CD4-positive, alpha-beta T cell treated with Interleukin-21 for 1 hour (primary cell): ENCODE data around the gene FKBP10.
"Not testable (repeated sequence)": the region's sequence is repeated elsewhere in the genome, so short reads cannot be mapped to it uniquely, and the experiment has no call there.

ENCODE experiments used
- DNase-seq: peaks from one replicate; pipeline ENCODE4 v3.0.0-alpha.2; 2020

FKBP10 gene

GRCh38 chr17:41811549-41812380 is 1.0 kb upstream of the FKBP10 start, which contains the start of gene P3H4:
Gene P3H4 (minus strand): TSS chr17:41811949. CDS start chr17:41811915, 34 bp downstream.
- DNase-seq: peak; percentile 76

DNA sequence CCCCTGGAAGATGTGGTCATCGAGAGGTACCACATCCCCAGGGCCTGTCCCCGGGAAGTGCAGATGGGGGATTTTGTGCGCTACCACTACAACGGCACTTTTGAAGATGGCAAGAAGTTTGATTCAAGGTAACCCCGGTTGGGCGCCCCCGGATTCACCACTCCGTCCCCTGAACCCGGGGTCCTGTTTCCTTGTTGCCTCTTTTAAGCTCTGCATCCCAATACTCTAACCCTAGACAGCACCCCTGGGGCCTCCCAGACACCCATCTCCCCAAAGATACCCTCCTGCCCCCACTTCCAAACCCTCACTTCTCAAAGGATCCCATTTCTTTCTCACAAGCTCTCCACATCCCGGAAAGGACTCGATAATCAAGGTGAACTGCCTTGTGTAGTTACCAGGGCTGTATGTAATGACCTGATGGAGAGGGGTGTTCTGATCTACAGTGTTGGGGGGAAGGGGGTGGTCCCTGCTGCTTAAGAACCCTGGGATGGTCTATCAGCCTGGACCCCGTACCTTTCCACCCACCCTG is 412 bp downstream of the FKBP10 start:
- DNase-seq: no peak

DNA sequence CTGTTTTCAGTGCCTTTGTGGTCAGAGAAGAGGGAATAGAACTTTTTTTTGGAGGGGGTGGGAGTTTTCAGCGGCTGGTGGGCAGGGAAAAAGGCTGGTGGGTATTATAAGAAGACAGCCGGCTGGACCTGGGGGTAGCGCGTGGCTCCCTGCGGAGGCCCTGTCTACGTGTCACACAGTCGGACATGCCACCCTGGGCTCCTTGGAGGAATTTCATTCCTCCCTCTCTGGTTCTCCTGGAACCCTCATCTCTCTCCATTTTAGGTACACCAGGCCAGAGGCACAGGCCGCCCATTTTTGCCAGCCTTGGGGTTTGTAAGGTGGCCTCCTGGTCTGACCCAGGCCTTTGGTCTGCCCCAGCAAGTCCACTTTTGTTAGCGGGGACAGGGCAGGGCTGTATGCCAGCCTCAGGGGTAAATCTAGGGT is 908 bp downstream of the FKBP10 start:
- DNase-seq: no peak

DNA sequence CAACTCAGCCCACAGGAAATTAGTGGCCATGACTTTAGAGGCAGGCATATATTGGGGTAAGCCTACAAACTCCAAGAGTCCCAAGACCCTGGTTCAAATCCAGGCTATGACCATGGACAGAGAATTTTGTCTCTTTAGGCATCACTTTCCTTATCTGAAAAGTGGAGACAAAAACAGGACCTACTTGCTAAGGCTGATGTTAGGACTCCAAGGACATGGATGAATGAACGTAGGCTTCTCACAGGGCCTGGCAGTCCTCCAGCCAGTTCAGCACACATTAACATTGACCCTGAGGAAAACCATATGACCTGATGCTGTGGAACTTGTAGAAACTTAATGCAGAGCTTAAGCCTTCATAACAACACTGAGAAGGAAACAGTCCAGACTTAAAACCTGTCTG is 1.4 kb downstream of the FKBP10 start:
- DNase-seq: no peak

- no peak for DNase-seq
Measured at GRCh38 chr17:41816637-41817320, 4.0 kb downstream of the FKBP10 start.

- DNase-seq: no peak
Measured at GRCh38 chr17:41818024-41818423, 5.2 kb downstream of the FKBP10 start.

DNA sequence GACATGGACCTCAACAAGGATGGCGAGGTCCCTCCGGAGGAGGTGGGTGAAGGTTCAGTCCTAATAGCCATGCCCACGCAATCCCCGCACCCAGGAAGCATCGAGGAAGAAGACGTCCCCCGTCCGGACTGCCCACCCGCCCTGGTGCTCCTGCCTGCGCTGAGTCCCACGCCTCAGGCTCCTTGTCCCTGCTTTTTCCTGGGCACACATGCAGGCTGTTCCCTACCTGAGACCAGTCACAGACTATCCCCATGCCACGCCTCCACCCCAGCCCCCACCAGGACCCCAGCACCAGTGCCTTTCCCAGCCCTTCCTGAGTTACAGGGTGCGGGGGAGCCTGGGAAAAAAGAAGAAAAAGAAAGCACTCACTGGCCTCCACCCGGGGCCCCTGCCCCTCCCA is 9.0 kb downstream of the FKBP10 start:
- no peak for DNase-seq

GRCh38 chr17:41822216-41823140 is 9.7 kb downstream of the FKBP10 start:
- DNase-seq: no peak

GRCh38 chr17:41823141-41823524 is 10.3 kb downstream of the FKBP10 start:
- DNase-seq: no peak

GRCh38 chr17:41823580-41823979 is 10.8 kb downstream of the FKBP10 start:
- no peak for DNase-seq

DNA sequence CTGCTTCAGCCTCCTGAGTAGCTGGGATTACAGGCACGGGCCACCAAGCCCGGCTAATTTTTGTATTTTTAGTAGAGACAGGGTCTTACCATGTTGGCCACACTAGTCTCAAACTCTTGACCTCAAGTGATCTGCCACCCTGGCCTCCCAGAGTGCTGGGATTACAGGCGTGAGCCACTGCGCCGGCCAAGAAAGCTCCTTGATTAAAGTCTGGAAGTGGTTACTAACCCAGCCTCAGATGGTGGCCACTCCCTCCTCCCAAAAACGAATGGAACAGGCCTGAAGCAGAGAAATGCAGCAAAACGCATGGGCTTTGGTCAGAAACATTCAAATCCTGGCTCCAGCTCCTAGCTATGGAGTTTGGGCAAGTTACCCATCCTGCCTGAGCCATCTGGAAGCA is 11.3 kb downstream of the FKBP10 start:
- DNase-seq: no peak

DNA sequence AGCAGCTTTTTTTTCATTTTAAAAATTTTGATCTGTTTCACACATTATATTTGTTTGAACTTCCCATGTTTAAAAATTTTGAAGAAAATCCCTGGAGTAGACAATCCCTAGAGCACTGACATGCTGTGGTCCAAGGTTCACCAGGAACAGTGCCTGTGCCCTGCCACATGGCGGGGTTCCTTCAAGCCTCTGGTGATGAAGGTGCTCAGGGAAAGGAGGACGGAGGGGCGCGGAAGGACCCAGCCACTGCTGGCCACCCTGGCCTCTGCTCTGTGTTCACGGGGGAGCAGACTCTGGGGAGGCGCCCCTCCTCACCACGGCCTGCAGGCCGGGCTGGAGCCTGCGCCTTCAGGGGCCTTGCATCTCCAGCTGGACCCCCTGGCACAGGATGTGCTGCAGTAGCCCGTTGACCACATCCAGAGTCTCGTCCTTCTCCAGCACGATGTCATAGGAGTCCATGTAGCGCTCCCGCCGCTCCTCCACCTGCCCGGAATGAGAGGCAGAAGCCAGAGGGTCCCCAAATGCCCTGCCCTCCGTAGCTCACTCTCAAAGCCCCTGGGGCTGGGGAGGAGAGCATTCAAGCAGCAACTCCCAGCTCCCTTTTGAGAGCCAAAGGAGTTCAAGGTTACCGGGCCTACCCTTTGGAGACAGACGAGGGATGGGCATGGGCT is 12.5 kb downstream of the FKBP10 start:
- DNase-seq: no peak

DNA sequence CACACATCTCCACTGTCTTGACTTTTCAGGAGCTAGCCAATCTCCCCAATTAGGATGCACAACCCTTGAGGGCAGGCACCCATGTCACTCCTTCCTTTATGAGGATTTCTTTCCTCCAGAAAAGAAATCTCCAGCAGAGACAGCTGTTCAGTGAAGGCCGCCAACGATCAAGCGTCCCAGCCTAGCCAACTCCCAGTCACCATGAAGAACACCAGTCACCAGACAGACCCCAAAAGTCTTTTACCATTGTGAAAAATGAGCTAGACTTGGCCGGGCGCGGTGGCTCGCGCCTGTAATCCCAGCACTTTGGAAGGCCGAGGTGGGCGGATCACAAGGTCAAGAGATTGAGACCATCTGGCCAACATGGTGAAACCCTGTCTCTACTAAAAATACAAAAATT is 17.2 kb downstream of the FKBP10 start:
- not testable (repeated sequence) for DNase-seq

DNA sequence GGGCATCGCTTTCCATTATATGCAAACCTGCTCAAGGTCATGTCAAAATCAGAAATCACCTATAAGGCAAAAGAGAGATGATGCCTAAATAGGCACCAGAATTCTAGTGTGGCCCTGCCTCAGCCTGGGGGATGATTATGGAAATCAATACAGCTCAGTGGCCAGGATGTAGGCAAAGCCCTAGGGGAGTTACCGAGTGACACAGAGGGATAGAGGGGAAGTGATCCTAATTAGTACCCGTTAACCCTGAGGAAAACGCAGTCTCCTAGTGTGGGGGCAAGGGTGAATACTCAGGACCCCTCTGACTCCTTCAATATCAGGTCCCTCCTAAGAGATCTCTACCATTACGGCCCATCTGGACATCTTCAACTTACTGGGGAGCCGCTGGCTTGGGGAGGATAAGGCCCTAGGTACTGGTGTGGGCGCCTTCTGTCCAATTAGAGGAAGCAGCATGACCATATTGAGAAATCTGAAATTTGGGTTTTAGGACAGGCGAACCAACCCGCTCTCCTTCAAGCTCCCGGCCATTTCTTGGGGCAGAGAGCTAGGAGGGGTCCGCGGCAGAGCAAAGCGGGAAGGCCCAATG is 22.5 kb downstream of the FKBP10 start:
- DNase-seq: peak; percentile 1

DNA sequence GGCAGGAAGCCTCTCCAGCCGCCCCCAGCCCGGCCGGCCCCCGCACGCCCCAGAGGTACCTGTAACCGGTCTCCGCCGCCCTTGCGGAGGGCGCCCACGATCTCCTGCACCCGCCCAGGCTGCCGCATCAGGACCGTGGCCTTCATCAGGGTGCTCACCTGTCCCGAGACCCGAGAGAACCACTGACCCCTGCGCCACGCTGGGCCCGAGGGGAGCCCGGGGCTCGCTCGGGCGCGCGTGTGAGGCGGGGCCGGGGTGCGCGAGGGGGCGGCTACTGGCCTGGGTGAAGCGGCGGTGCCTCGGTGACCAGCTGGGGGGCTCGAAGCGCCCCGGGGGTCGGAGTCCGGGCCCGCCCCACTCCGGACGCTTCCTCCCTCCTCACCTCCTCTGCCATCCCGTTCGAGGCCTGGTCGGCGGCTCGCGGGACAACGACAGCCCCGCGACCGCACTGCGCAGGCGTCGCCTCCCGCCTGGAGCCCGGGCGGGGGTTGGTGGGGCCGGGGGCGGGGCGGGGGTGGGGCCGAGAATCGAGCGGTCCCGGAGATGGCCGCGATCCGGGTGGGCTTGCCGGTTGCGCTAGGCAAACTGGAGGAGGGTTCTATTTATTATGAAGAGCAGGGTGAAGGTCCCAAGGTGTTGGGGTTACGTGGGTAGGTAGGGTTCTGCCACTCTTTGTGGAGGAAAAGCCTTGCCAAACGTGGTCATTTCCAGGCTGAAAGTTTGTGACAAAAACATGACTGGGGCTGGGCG is 23.2 kb downstream of the FKBP10 start, which contains the start of gene NT5C3B:
Gene NT5C3B (minus strand): TSS at position 433 of the 750 bp plus-strand sequence. CDS start 39 bp downstream, at position 394.
- peak; percentile 48 for DNase-seq

- DNase-seq: no peak
Measured at GRCh38 chr17:41836550-41837196, 23.9 kb downstream of the FKBP10 start.

DNA sequence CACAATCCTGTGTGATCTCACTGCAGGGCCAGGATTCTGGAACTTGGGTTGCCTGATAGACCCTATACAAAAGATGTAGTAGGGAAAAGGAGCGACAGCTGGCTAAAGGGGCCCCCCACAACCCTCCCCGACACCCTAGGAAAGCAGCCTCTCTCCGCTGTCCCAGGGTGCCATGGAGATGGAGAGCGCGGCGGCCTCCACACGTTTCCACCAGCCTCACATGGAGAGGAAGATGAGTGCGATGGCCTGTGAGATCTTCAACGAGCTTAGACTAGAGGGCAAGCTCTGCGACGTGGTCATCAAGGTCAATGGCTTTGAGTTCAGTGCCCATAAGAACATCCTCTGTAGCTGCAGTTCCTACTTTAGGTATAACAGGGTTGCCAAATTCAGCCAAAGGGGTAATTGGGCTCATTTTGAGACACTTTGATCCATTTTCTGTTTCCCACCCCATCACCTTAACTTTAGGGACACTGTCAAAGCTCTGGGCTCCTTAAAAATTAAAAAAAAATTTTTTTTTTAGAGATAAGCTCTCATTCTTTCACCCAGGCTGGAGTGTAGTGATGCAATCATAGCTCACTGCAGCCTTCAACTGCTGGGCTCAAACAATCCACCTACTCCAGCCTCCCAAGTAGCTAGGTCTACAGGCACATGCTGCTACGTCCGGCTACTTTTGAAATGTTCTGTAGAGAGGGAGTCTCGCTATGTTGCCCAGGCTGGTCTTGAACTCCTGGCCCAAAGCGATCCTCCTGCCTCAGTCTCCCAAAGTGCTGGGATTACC is 25.1 kb downstream of the FKBP10 start, which contains the start of gene KLHL10:
Gene KLHL10 (plus strand): TSS at position 65 of the 778 bp plus-strand sequence. CDS start 108 bp downstream, at position 173.
- DNase-seq: no peak

GRCh38 chr17:41839448-41839847 is 26.6 kb downstream of the FKBP10 start:
- DNase-seq: not testable (repeated sequence)

DNA sequence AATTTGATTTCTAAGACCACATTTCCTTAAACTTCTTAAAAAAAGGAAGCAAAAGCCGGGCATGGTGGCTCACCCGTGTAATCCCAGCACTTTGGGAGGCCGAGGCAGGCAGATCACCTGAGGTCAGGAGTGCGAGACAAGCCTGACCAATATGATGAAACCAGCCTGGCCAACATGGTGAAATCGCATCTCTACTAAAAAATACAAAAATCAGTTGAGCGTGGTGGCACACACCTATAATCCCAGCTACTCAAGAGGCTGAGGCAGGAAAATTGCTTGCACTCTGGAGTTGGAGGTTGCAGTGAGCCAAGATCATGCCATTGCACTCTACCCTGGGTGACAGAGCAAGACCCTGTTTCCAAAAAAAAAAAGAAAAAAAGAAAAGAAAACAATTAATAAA is 28.0 kb downstream of the FKBP10 start:
- DNase-seq: not testable (repeated sequence)
